Endometrial microvascular endothelial cells (primary cell): ENCODE measurements around the gene TMEM125. TPM values are rescaled to one million over a fixed set of nuclear protein-coding genes. Genes with fewer than 3 reads are reported as not detected.

Source experiments
- in situ Hi-C: cut with HindIII; loops from 2 replicates; pipeline ENCODE4 v1.10.0; 2017; ENCODE audit warnings: low sequenced_read_pairs, low pct_unique_long_range_greater_than_20kb; ENCODE audit errors: inconsistent ontology term
- total RNA-seq: library from RNA; depleted of rRNA; stranded (reverse); fragments of >200 nt; gene quantifications from one replicate; pipeline ENCODE4 v1.2.3, GENCODE V29; 2015; ENCODE audit errors: inconsistent ontology term

The TMEM125 gene
- total RNA-seq, 1 donor from 2014 or later = not detected

- in situ Hi-C loops = no loop called here
These were observed 2.4 kb downstream of the TMEM125 start for GRCh38 chr1:43272161-43272560.

DNA sequence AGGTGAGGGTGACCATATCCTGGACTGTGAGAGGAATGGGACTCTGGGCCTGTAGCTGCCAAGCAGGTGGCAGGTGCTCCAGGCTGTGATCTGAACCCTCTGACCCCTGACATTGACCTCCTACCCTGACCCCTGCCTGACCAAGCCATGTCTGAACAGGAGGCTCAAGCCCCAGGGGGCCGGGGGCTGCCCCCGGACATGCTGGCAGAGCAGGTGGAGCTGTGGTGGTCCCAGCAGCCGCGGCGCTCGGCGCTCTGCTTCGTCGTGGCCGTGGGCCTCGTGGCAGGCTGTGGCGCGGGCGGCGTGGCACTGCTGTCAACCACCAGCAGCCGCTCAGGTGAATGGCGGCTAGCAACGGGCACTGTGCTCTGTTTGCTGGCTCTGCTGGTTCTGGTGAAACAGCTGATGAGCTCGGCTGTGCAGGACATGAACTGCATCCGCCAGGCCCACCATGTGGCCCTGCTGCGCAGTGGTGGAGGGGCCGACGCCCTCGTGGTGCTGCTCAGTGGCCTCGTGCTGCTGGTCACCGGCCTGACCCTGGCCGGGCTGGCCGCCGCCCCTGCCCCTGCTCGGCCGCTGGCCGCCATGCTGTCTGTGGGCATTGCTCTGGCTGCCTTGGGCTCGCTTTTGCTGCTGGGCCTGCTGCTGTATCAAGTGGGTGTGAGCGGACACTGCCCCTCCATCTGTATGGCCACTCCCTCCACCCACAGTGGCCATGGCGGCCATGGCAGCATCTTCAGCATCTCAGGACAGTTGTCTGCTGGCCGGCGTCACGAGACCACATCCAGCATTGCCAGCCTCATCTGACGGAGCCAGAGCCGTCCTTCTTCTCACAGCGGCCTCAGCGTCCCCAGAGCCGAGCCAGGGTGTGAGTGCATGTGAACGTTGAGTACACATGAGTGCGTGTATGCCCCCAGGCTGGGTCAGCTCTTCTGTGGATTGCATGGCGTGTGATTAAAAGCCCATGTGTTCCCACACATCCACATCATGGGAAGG, 3.1 kb downstream of the TMEM125 start:
- in situ Hi-C loops = no loop called here

- in situ Hi-C loops = no loop called here
These were observed 3.9 kb downstream of the TMEM125 start for GRCh38 chr1:43273708-43274107.

GRCh38 chr1:43274125-43274803, 4.5 kb downstream of the TMEM125 start:
- in situ Hi-C loops = no loop called here

GRCh38 chr1:43274804-43275180, 5.0 kb downstream of the TMEM125 start:
- in situ Hi-C loops = no loop called here

DNA sequence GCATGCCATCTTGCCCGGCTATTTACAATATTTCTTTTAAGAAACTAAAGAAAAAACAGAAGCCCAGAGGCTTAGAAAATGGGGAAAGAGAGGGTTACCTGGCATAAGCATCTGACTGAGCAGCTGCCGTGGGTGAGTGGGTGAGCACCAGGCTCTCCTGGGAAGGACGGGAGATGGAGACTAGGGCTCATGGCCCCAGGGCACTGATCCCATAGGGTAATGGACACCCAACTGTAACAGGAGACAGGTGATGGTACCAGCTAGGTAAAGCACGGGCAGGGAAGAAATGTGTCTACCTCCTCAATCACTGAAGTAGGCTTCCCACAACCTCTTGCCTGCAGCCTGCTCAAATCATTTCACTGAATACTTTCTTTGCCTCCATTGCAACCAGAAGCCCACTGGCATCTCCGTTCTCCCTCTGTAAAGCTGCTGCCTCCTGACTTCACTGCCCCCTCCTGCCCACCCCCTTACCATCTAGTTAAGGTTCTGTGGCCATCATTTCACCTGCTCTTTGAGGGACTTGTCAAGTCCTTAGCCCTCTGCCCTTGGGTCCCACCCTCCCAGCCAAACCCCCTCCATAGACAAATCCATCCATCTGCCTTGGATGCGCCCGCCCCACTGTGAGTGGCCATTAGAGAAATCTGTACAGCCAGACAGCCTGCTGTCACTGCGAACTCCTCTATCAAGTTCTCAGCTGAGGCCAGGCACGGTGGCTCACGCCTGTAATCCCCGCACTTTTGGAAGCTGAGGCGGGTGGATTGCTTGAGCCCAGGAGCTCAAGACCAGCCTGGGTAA, 6.2 kb downstream of the TMEM125 start:
- in situ Hi-C loops = no loop called here

DNA sequence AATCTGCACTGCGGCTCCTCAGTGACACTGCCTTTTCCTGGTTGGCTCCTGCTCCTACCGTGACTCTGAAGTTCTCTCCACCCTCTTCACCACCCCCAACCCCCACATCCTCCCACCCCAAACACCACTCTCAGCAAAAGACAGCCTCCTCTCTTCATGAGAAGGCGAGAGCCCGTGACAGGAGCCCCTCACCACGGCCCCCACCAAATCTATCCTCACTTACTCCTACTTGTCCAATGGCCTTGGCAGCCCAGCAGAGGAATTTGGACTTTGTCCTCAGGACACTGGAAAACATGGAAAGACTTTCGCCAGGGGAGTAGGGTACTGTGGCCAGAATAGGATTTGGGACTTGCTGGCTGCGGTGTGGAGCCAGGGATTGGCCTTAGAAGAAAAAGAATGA, 6.9 kb downstream of the TMEM125 start:
- in situ Hi-C loops = no loop called here

GRCh38 chr1:43277116-43277876, 7.5 kb downstream of the TMEM125 start:
- in situ Hi-C loops = no loop called here

DNA sequence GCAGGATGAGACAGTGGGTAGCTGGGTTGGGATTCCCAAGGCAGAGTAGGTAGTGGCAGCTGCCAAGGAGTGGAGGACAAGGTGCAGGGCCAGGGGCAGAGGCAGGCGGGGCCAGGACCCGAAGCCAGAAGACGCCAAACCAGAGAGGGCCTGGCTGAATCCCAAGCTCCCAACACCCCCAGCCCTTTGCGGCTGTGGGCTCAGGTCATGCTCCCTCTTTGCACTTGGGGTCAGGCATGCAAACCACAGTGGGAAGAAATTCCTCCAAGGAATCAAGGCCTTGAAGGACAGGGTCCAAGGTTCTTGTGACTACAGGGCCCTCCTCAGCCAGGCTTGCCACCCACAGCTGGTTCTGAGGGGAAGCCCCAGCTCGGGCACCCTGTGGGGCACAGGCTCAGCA, 9.4 kb downstream of the TMEM125 start:
- in situ Hi-C loops = no loop called here

DNA sequence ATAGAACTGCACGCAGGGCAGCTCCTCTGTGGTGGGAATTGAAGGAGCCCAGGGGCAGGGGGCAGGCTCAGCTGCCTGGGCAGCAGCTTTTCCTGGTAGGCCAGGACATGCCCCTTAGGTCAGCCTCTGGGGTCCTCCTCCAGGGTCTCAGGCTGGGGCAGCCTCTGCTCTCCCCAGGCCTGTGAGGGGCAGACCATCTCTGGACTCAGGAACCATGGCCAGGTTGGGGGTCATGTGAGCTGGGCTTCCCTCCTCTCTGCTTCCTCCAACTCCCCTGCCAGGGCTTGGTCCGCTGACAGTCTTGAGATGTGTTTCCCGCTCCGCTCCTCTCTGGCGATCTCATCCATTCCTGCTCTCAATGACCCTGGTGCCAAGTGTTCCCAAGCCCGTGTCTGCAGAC, 9.9 kb downstream of the TMEM125 start:
- in situ Hi-C loops = no loop called here

DNA sequence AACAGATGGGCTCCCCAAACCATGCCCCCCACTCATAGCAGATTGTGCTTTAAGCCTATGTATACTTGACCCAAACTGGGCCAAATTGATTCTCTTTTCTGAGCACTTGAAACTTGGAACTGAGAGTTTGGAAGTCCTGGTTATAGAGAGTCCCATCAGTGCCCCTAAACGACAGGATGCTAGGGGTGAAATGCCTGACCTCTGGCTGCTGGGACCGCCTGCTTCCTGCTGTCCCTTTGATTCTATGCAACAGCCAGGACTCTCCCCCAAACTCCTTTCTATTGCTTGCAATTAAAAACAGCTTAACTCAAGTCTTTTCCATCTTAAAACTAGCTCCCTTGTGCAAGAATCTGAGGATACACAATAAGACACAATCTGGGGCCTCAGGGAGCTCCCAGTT, 10.9 kb downstream of the TMEM125 start:
- in situ Hi-C loops = no loop called here

GRCh38 chr1:43282220-43283195, 12.7 kb downstream of the TMEM125 start:
- in situ Hi-C loops = no loop called here

DNA sequence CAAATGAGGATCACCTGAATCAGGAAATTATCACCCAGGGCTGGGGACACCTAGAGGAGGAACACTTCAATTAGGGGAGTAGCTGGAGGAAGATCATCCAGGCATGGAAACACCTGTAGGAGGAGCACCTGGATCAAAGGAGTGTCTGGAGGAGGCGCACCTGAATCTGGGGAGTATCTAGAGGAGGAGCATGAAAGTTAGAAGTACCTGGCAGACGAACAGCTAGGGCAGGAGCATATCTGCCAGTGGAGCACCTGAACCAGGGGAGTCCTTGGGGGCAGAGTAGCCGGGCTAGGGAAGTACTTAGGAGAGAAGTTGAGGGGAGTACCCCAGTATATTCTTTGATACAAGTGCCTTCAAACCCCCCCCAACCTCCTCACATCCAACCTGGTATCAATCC, 14.3 kb downstream of the TMEM125 start:
- in situ Hi-C loops = no loop called here

- in situ Hi-C loops = no loop called here
These were observed 14.8 kb downstream of the TMEM125 start for GRCh38 chr1:43284546-43285110.

- in situ Hi-C loops = no loop called here
These were observed 15.6 kb downstream of the TMEM125 start, which contains the start of gene C1orf210 for GRCh38 chr1:43285269-43285990. Gene C1orf210 (minus strand): TSS chr1:43285581. CDS start chr1:43283270, 2,311 bp downstream.

GRCh38 chr1:43286115-43286514, 16.3 kb downstream of the TMEM125 start:
- in situ Hi-C loops = no loop called here

GRCh38 chr1:43286533-43286932, 16.8 kb downstream of the TMEM125 start:
- in situ Hi-C loops = no loop called here
